Suprapubic skin (tissue), 4 donors: ENCODE measurements around the gene PRSS36. TPM values are rescaled to one million over a fixed set of nuclear protein-coding genes. Genes with fewer than 3 reads are reported as not detected.

Experiments
- DNase-seq, 2 donors: peaks; one replicate each; pipeline ENCODE4 v3.0.0-alpha.2; 2019; ENCODE audit warnings: low spot score in 2 of 2
- H3K27ac ChIP-seq: fragments of 200-600 bp; sonication (generic); one replicate; pipeline ENCODE4 v1.5.1; 2019
- H3K27me3 ChIP-seq: fragments of 200-600 bp; sonication (generic); one replicate; pipeline ENCODE4 v1.5.1; 2019
- H3K36me3 ChIP-seq: fragments of 200-600 bp; sonication (generic); one replicate; pipeline ENCODE4 v1.5.1; 2019
- H3K4me1 ChIP-seq: fragments of 200-600 bp; sonication (generic); one replicate; pipeline ENCODE4 v1.5.1; 2019
- H3K4me3 ChIP-seq: fragments of 200-600 bp; sonication (generic); one replicate; pipeline ENCODE4 v1.5.1; 2019; ENCODE audit warnings: mild to moderate bottlenecking
- H3K9me3 ChIP-seq: fragments of 200-600 bp; sonication (generic); one replicate; pipeline ENCODE4 v1.5.1; 2019
- CTCF ChIP-seq, 2 donors: fragments of 200-600 bp in 1 of 2; fragments of 450-650 bp in 1 of 2; sonication (generic) in 1 of 2; IDR thresholded peaks; one replicate each; pipeline ENCODE4 v1.5.1; 2016 to 2019; ENCODE audit warnings: antibody characterized with exemption in 2 of 2, mild to moderate bottlenecking in 1 of 2, moderate library complexity in 1 of 2
- EP300 ChIP-seq: sonication (generic); formaldehyde crosslinking; IDR thresholded peaks from one replicate; pipeline ENCODE4 v1.6.1; 2017; ENCODE audit warnings: antibody characterized with exemption
- POLR2A ChIP-seq, 2 donors: fragments of 450-650 bp; IDR thresholded peaks; one replicate each; pipeline ENCODE4 v1.6.1; 2017; ENCODE audit warnings: antibody characterized with exemption in 2 of 2, mild to moderate bottlenecking in 2 of 2, moderate library complexity in 2 of 2
- POLR2AphosphoS5 ChIP-seq, 3 donors: sonication (generic); formaldehyde crosslinking; IDR thresholded peaks; one replicate each; pipeline ENCODE4 v1.6.1; 2017; ENCODE audit warnings: antibody characterized with exemption in 3 of 3
- WGBS: methylation state at CpG from one replicate; pipeline ENCODE4 v1.1.5; 2018; 5-methylcytosine and 5-hydroxymethylcytosine counted together
- total RNA-seq, 4 donors: library from RNA; depleted of rRNA; stranded (reverse); fragments of >200 nt; gene quantifications; one replicate each; pipeline ENCODE4 v1.1.0, GENCODE V29; 2016

PRSS36 gene
- total RNA-seq, 4 donors from 2014 or later = 2.2 to 17.8 (median 8.4) TPM

GRCh38 chr16:31094088-31094423, 55.8 kb downstream of the PRSS36 start:
- WGBS = 1% methylated on average over 20 of the region's 20 CpGs
- H3K4me3 ChIP-seq = peak overlapping the region; percentile 87
- H3K4me1 ChIP-seq = peaks cover 27% of the 10 kb centered on the region
- peaks cover 16% of the 10 kb centered on the region for H3K36me3 ChIP-seq
- peak overlapping the region; percentile 86 for H3K27ac ChIP-seq
- TF ChIP-seq POLR2A (IDR thresholded peaks at IDR 0.05) (no peak), POLR2AphosphoS5 (IDR thresholded peaks at IDR 0.05) (no peak), EP300 (no peak), CTCF (IDR thresholded peaks at IDR 0.05) (no peak)
- peak in 1 of 2 donors; percentile 68 for DNase-seq
- H3K9me3 ChIP-seq = no peaks in the 10 kb centered on the region
- no peaks in the 10 kb centered on the region for H3K27me3 ChIP-seq

- peaks cover 19% of the 10 kb centered on the region for H3K36me3 ChIP-seq
- WGBS = 44% methylated on average over 12 of the region's 17 CpGs
- H3K4me3 ChIP-seq = peak overlapping the region; percentile 87
- DNase-seq = no peak
- no peaks in the 10 kb centered on the region for H3K27me3 ChIP-seq
- H3K27ac ChIP-seq = no peak overlapping the region
- peaks cover 27% of the 10 kb centered on the region for H3K4me1 ChIP-seq
- H3K9me3 ChIP-seq = no peaks in the 10 kb centered on the region
- TF ChIP-seq EP300 (no peak), POLR2AphosphoS5 (IDR thresholded peaks at IDR 0.05) (no peak), CTCF (IDR thresholded peaks at IDR 0.05) (no peak), POLR2A (IDR thresholded peaks at IDR 0.05) (no peak)
These were observed 56.6 kb downstream of the PRSS36 start for GRCh38 chr16:31093132-31093703.

GRCh38 chr16:31092330-31092729, 57.5 kb downstream of the PRSS36 start:
- Histone ChIP-seq H3K9me3 (no peaks in the 10 kb centered on the region), H3K36me3 (peaks cover 19% of the 10 kb centered on the region), H3K4me1 (peaks cover 27% of the 10 kb centered on the region), H3K4me3 (no peak overlapping the region), H3K27me3 (no peaks in the 10 kb centered on the region), H3K27ac (no peak overlapping the region)
- DNase-seq = no peak
- TF ChIP-seq CTCF (IDR thresholded peaks at IDR 0.05) = no peak
- TF ChIP-seq EP300 = no peak
- TF ChIP-seq POLR2AphosphoS5 (IDR thresholded peaks at IDR 0.05) = no peak
- TF ChIP-seq POLR2A (IDR thresholded peaks at IDR 0.05) = no peak
- 90% methylated on average over 5 of the region's 5 CpGs for WGBS

- TF ChIP-seq POLR2A (IDR thresholded peaks at IDR 0.05) = no peak
- TF ChIP-seq POLR2AphosphoS5 (IDR thresholded peaks at IDR 0.05) = no peak
- TF ChIP-seq EP300 = no peak
- TF ChIP-seq CTCF (IDR thresholded peaks at IDR 0.05) = no peak
- peaks cover 26% of the 10 kb centered on the region for H3K4me1 ChIP-seq
- DNase-seq = no peak
- H3K27ac ChIP-seq = no peak overlapping the region
- H3K9me3 ChIP-seq = no peaks in the 10 kb centered on the region
- no peak overlapping the region for H3K4me3 ChIP-seq
- 60% methylated on average over 2 of the region's 2 CpGs for WGBS
- no peaks in the 10 kb centered on the region for H3K27me3 ChIP-seq
- H3K36me3 ChIP-seq = peaks cover 28% of the 10 kb centered on the region
These were observed 59.3 kb downstream of the PRSS36 start for GRCh38 chr16:31090540-31090939.

- 99% methylated on average over 8 of the region's 8 CpGs for WGBS
- Histone ChIP-seq H3K36me3 (peaks cover 39% of the 10 kb centered on the region), H3K27me3 (no peaks in the 10 kb centered on the region), H3K9me3 (no peaks in the 10 kb centered on the region), H3K27ac (no peak overlapping the region), H3K4me1 (peaks cover 20% of the 10 kb centered on the region), H3K4me3 (no peak overlapping the region)
- TF ChIP-seq POLR2A (IDR thresholded peaks at IDR 0.05) (no peak), POLR2AphosphoS5 (IDR thresholded peaks at IDR 0.05) (no peak), CTCF (IDR thresholded peaks at IDR 0.05) (no peak), EP300 (no peak)
- peak in 1 of 2 donors; percentile 69 for DNase-seq
These were observed 60.7 kb downstream of the PRSS36 start for GRCh38 chr16:31089199-31089598.

Other genes with a start within 250 kb of the PRSS36 start
- 10 to 100 TPM; 21.7 to 28.7 (median 24.5) TPM for gene FBXL19, start 226.5 kb downstream of the PRSS36 start, total RNA-seq
- 10 to 100 TPM; 25.7 to 41.0 (median 32.7) TPM for gene ORAI3, start 201.0 kb downstream of the PRSS36 start, total RNA-seq
- 10 to 100 TPM; 12.5 to 14.7 (median 13.7) TPM for gene SETD1A, start 192.3 kb downstream of the PRSS36 start, total RNA-seq
- 10 to 100 TPM; 13.2 to 20.8 (median 16.0) TPM for gene HSD3B7, start 164.9 kb downstream of the PRSS36 start, total RNA-seq
- gene STX1B, start 139.4 kb downstream of the PRSS36 start, total RNA-seq = 1 to 10 TPM in 2 of 4 donors, under 1 TPM in 2; 0.55 to 3.5 (median 2.0) TPM
- 100 to 1,000 TPM in 1 of 4 donors, 10 to 100 TPM in 3; 32.5 to 118 (median 47.8) TPM for gene STX4, start 116.5 kb downstream of the PRSS36 start, total RNA-seq
- gene ZNF668, start 75.8 kb downstream of the PRSS36 start, total RNA-seq = 10 to 100 TPM in 3 of 4 donors, 1 to 10 TPM in 1; 9.0 to 15.9 (median 12.6) TPM
- 10 to 100 TPM; 19.2 to 31.7 (median 26.8) TPM for gene ZNF646, start 75.6 kb downstream of the PRSS36 start, total RNA-seq
- 1 to 10 TPM; 2.0 to 10.0 (median 5.1) TPM for gene PRSS53, start 61.1 kb downstream of the PRSS36 start, total RNA-seq
- 10 to 100 TPM; 53.8 to 79.3 (median 68.0) TPM for gene VKORC1, start 55.3 kb downstream of the PRSS36 start, total RNA-seq
- gene BCKDK, start 41.7 kb downstream of the PRSS36 start, total RNA-seq = 10 to 100 TPM; 51.0 to 63.2 (median 58.2) TPM
- 100 to 1,000 TPM in 1 of 4 donors, 10 to 100 TPM in 3; 62.3 to 100 (median 69.8) TPM for gene KAT8, start 32.4 kb downstream of the PRSS36 start, total RNA-seq
- 100 to 1,000 TPM in 3 of 4 donors, 10 to 100 TPM in 1; 46.3 to 168 (median 140) TPM for gene PRSS8, start 14.3 kb downstream of the PRSS36 start, total RNA-seq
- 100 to 1,000 TPM in 1 of 4 donors, 10 to 100 TPM in 3; 52.5 to 121 (median 58.9) TPM for gene FUS, start 30.1 kb upstream of the PRSS36 start, total RNA-seq
- gene PYCARD, start 52.7 kb upstream of the PRSS36 start, total RNA-seq = 100 to 1,000 TPM in 3 of 4 donors, 10 to 100 TPM in 1; 43.8 to 162 (median 121) TPM
- gene TRIM72, start 64.1 kb upstream of the PRSS36 start, total RNA-seq = under 1 TPM in 2 of 4 donors, not detected in 2; 0.15 to 0.17 TPM
- gene PYDC1, start 67.1 kb upstream of the PRSS36 start, total RNA-seq = 10 to 100 TPM in 2 of 4 donors, 1 to 10 TPM in 1, not detected in 1; 4.2 to 17.7 (median 13.8) TPM
- gene ITGAM, start 109.9 kb upstream of the PRSS36 start, total RNA-seq = 10 to 100 TPM in 1 of 4 donors, 1 to 10 TPM in 2, under 1 TPM in 1; 0.98 to 14.4 (median 3.8) TPM
- gene ITGAX, start 205.1 kb upstream of the PRSS36 start, total RNA-seq = 1 to 10 TPM in 3 of 4 donors, not detected in 1; 1.1 to 2.0 (median 1.2) TPM
- not detected for gene ITGAD, start 243.3 kb upstream of the PRSS36 start, total RNA-seq